ENCODE data around the gene MANF.

MANF gene

GRCh38 chr3:51384726-51385473 is at the start of gene MANF:
MANF (plus strand) TSS chr3:51385291; CDS start chr3:51385343, 52 bp downstream.
- peaks cover 0 to 25% (median 10%) of the 10 kb centered on the region in 3 donors for H3K36me3 ChIP-seq
- TF ChIP-seq, protein P1, sequence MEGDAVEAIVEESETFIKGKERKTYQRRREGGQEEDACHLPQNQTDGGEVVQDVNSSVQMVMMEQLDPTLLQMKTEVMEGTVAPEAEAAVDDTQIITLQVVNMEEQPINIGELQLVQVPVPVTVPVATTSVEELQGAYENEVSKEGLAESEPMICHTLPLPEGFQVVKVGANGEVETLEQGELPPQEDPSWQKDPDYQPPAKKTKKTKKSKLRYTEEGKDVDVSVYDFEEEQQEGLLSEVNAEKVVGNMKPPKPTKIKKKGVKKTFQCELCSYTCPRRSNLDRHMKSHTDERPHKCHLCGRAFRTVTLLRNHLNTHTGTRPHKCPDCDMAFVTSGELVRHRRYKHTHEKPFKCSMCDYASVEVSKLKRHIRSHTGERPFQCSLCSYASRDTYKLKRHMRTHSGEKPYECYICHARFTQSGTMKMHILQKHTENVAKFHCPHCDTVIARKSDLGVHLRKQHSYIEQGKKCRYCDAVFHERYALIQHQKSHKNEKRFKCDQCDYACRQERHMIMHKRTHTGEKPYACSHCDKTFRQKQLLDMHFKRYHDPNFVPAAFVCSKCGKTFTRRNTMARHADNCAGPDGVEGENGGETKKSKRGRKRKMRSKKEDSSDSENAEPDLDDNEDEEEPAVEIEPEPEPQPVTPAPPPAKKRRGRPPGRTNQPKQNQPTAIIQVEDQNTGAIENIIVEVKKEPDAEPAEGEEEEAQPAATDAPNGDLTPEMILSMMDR (IDR thresholded peaks at IDR 0.05), result peak in 1 of 2 experiments; percentile 50
- intact Hi-C loops (cut with DNase I; ENCODE audit: low total_unique reads), result loop anchor here (10.0 kb wide), 1 partner anchor 810 kb away; no protein-coding TSS in a partner anchor
- peak within 1 kb of the TSS; percentile 77 to 89 for H3K4me3 ChIP-seq
- H3K9me3 ChIP-seq, result no peaks in the 10 kb centered on the region
- peak; percentile 99 for DNase-seq
- no peaks in the 10 kb centered on the region for H3K27me3 ChIP-seq
- H3K4me1 ChIP-seq, result peaks cover 0 to 53% (median 27%) of the 10 kb centered on the region in 4 donors
- peak within 1 kb of the TSS; percentile 92 to 93 for H3K27ac ChIP-seq

- TF ChIP-seq, protein P1 (IDR thresholded peaks at IDR 0.05), result no peak
- no peaks in the 10 kb centered on the region for H3K27me3 ChIP-seq
- H3K4me3 ChIP-seq, result no peak overlapping the region
- no peak for DNase-seq
- intact Hi-C loops (cut with DNase I; ENCODE audit: low total_unique reads), result no loop called here
- no peak overlapping the region for H3K27ac ChIP-seq
- H3K9me3 ChIP-seq, result no peaks in the 10 kb centered on the region
- H3K36me3 ChIP-seq, result no peaks in the 10 kb centered on the region
- peaks cover 0 to 32% (median 26%) of the 10 kb centered on the region in 4 donors for H3K4me1 ChIP-seq
Measured at GRCh38 chr3:51336261-51336660, 48.8 kb upstream of the MANF start.

GRCh38 chr3:51337666-51338065 is 47.4 kb upstream of the MANF start:
- Histone ChIP-seq H3K4me1 (peaks cover 0 to 45% (median 30%) of the 10 kb centered on the region in 4 donors), H3K27ac (peak overlapping the region in 1 of 2 donors; percentile 78), H3K27me3 (no peaks in the 10 kb centered on the region), H3K4me3 (no peak overlapping the region), H3K9me3 (no peaks in the 10 kb centered on the region), H3K36me3 (no peaks in the 10 kb centered on the region)
- TF ChIP-seq, protein P1 (IDR thresholded peaks at IDR 0.05), result no peak
- intact Hi-C loops (cut with DNase I; ENCODE audit: low total_unique reads), result no loop called here
- no peak for DNase-seq

GRCh38 chr3:51338632-51339031 is 46.5 kb upstream of the MANF start:
- TF ChIP-seq, protein P1 (IDR thresholded peaks at IDR 0.05), result no peak
- intact Hi-C loops (cut with DNase I; ENCODE audit: low total_unique reads), result no loop called here
- H3K27ac ChIP-seq, result peak overlapping the region in 1 of 2 donors; percentile 78

DNA sequence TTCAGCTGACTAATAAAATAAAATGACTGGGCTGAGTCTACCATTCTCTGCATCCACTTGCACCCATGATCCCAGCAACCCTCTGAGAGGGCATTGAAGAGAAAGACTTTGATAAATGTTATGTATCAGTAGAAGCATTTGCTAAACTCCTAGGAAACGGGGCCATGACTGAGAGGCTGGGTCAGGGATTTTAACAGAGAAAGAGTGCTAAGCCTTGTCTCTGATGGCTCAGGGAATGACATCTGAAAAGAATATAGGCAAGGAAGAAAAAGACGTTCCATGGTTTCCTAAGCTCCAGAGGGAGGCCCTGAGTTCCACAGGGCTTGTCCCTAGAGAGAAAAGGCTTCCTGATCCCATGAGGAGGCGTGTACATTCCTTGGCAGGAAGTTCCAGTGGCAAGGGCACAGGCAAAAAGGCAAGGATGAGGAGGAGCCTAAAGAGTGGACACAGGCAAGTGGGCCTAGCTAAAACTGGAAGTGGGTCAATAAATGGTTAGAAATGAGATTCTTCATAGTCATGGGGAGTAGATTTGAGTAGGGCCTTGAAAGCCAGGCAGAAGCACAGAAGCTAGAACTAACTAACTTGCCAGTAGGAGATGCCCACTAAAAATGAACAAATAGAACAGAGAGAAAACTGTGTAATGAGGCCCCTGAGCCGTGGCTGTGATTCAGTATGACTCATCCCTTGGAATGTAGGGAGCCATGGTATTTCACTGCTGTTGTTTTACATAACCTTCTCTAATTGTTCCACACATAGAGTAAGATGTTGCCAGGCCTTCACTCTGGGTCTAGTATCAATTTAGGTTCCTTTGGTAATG is 44.9 kb upstream of the MANF start:
- no peaks in the 10 kb centered on the region for H3K27me3 ChIP-seq
- peak; percentile 47 to 74 for DNase-seq
- H3K27ac ChIP-seq, result peak overlapping the region; percentile 70 to 78
- H3K9me3 ChIP-seq, result no peaks in the 10 kb centered on the region
- intact Hi-C loops (cut with DNase I; ENCODE audit: low total_unique reads), result no loop called here
- H3K36me3 ChIP-seq, result no peaks in the 10 kb centered on the region
- H3K4me1 ChIP-seq, result peaks cover 0 to 58% (median 30%) of the 10 kb centered on the region in 4 donors
- TF ChIP-seq, protein P1 (IDR thresholded peaks at IDR 0.05), result no peak
- no peak overlapping the region for H3K4me3 ChIP-seq

More at GRCh38 chr3:51338632-51339031, 46.5 kb upstream of the MANF start:
- no peak for DNase-seq
- Histone ChIP-seq H3K9me3 (no peaks in the 10 kb centered on the region), H3K4me1 (peaks cover 0 to 45% (median 30%) of the 10 kb centered on the region in 4 donors), H3K36me3 (no peaks in the 10 kb centered on the region), H3K4me3 (no peak overlapping the region), H3K27me3 (no peaks in the 10 kb centered on the region)

Data from tibial artery (tissue), 4 donors.